Osteoblast (primary cell): Measurements from ENCODE around the gene RAD51B. TPM values are rescaled to one million over a fixed set of nuclear protein-coding genes. Genes with fewer than 3 reads are reported as not detected.

ENCODE experiments used
- DNase-seq: peaks from one replicate; pipeline ENCODE4 v3.0.0; 2011; ENCODE audit warnings: low spot score, mixed read lengths; ENCODE audit not compliant: insufficient read length; ENCODE audit errors: missing footprints
- H2AFZ ChIP-seq: 2 replicates; pipeline ENCODE4 v1.6.0; 2011; ENCODE audit warnings: mild to moderate bottlenecking, low read length
- H3K27ac ChIP-seq: 2 replicates; pipeline ENCODE4 v1.5.1; 2011; ENCODE audit warnings: mild to moderate bottlenecking, low read depth, low read length, moderate library complexity
- H3K27me3 ChIP-seq: 2 replicates; pipeline ENCODE4 v1.6.0; 2012; ENCODE audit warnings: mild to moderate bottlenecking, control low read depth, inconsistent platforms, low read length, moderate library complexity; ENCODE audit not compliant: insufficient read depth
- H3K36me3 ChIP-seq: 2 replicates; pipeline ENCODE4 v1.5.1; 2011; ENCODE audit warnings: mild to moderate bottlenecking, low read length, control low read depth, moderate library complexity; ENCODE audit not compliant: insufficient read depth
- H3K4me1 ChIP-seq: 2 replicates; pipeline ENCODE4 v1.5.1; 2011; ENCODE audit warnings: mild to moderate bottlenecking, low read length, control low read depth, moderate library complexity; ENCODE audit not compliant: insufficient read depth
- H3K4me2 ChIP-seq: 2 replicates; pipeline ENCODE4 v1.6.0; 2011; ENCODE audit warnings: mild to moderate bottlenecking, low read length; ENCODE audit not compliant: insufficient read depth
- H3K4me3 ChIP-seq: fragments of 200-600 bp; sonication (generic); 3 replicates; pipeline ENCODE4 v1.5.1; 2012; ENCODE audit warnings: mild to moderate bottlenecking, low read length, inconsistent platforms; ENCODE audit not compliant: insufficient read depth
- H3K79me2 ChIP-seq: 2 replicates; pipeline ENCODE4 v1.6.0; 2012; ENCODE audit warnings: mild to moderate bottlenecking, low read length, control low read depth, inconsistent platforms; ENCODE audit not compliant: insufficient read depth
- H3K9me3 ChIP-seq: 2 replicates; pipeline ENCODE4 v1.5.1; 2011; ENCODE audit warnings: low read depth, low read length, control low read depth
- H4K20me1 ChIP-seq: 2 replicates; pipeline ENCODE4 v1.6.0; 2012; ENCODE audit warnings: mild to moderate bottlenecking, low read length, control low read depth; ENCODE audit not compliant: insufficient read depth
- total RNA-seq: library from RNA; depleted of rRNA; stranded (reverse); fragments of >200 nt; gene quantifications from 2 replicates; pipeline ENCODE4 v1.2.3, GENCODE V29; 2012
- TF ChIP-seq, protein P1 (sequence below): IDR thresholded peaks from 2 replicates; pipeline ENCODE4 v1.5.1; 2011; ENCODE audit warnings: mild to moderate bottlenecking, low read depth, low read length, moderate library complexity; ENCODE audit errors: extremely low read depth

Gene RAD51B
- total RNA-seq, 1 donor: 13.8 TPM

- no peak overlapping the region for H3K4me3 ChIP-seq
- H3K36me3 ChIP-seq: no peaks in the 10 kb centered on the region
- DNase-seq: no peak
- H3K4me2 ChIP-seq: no peak overlapping the region
- no peak overlapping the region for H3K27ac ChIP-seq
- no peaks in the 10 kb centered on the region for H3K79me2 ChIP-seq
- TF ChIP-seq, protein P1, sequence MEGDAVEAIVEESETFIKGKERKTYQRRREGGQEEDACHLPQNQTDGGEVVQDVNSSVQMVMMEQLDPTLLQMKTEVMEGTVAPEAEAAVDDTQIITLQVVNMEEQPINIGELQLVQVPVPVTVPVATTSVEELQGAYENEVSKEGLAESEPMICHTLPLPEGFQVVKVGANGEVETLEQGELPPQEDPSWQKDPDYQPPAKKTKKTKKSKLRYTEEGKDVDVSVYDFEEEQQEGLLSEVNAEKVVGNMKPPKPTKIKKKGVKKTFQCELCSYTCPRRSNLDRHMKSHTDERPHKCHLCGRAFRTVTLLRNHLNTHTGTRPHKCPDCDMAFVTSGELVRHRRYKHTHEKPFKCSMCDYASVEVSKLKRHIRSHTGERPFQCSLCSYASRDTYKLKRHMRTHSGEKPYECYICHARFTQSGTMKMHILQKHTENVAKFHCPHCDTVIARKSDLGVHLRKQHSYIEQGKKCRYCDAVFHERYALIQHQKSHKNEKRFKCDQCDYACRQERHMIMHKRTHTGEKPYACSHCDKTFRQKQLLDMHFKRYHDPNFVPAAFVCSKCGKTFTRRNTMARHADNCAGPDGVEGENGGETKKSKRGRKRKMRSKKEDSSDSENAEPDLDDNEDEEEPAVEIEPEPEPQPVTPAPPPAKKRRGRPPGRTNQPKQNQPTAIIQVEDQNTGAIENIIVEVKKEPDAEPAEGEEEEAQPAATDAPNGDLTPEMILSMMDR: no peak
- no peaks in the 10 kb centered on the region for H3K27me3 ChIP-seq
- H2AFZ ChIP-seq: no peak overlapping the region
- H3K9me3 ChIP-seq: no peaks in the 10 kb centered on the region
- no peaks in the 10 kb centered on the region for H4K20me1 ChIP-seq
- peaks cover 28% of the 10 kb centered on the region for H3K4me1 ChIP-seq
These were observed 653.5 kb downstream of the RAD51B start for GRCh38 chr14:68473069-68473468.

DNA sequence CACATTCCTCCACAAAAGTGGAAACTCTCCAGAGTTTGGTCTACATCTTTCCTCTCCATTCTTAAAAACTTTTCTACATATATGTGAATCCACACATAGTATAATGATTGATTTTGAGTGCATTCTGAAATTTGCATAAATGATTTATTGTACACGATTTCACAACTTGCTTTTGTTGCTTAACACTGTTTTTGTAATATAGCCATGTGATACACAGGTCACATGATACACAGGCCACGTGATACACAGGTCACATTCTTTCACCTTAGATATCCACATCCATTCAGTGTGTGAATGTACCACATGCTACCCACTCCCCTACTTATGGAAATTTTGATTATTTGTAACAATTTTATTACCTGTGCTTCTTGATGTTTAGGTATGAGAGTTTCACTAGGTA lies 654.2 kb downstream of the RAD51B start:
- H3K36me3 ChIP-seq: no peaks in the 10 kb centered on the region
- H3K9me3 ChIP-seq: no peaks in the 10 kb centered on the region
- H3K27ac ChIP-seq: no peak overlapping the region
- DNase-seq: no peak
- H3K4me2 ChIP-seq: no peak overlapping the region
- TF ChIP-seq, protein P1: no peak
- no peak overlapping the region for H2AFZ ChIP-seq
- H3K27me3 ChIP-seq: no peaks in the 10 kb centered on the region
- peaks cover 22% of the 10 kb centered on the region for H3K4me1 ChIP-seq
- H3K79me2 ChIP-seq: no peaks in the 10 kb centered on the region
- H4K20me1 ChIP-seq: no peaks in the 10 kb centered on the region
- H3K4me3 ChIP-seq: no peak overlapping the region

DNA sequence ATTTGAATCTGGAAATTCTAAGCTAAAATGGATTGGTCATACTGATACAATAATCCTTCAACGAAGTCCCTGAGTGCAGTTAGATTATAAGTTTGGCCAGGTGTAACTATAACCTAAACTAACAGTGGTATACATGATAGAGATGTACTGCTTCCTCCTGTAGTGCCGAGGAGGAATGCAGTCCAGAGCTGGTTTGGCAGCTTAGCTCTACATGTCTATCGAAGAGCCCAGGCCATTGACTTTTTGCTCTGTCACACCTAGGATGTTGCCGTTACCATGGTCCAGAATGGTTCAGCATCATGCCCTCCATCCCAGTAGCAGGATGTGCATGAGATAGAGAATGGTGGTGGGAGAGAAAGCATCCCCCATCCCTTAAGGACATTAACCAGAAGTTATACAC lies 655.2 kb downstream of the RAD51B start:
- no peak overlapping the region for H3K4me2 ChIP-seq
- no peaks in the 10 kb centered on the region for H4K20me1 ChIP-seq
- H3K27me3 ChIP-seq: no peaks in the 10 kb centered on the region
- H3K4me3 ChIP-seq: no peak overlapping the region
- peaks cover 17% of the 10 kb centered on the region for H3K4me1 ChIP-seq
- no peak overlapping the region for H2AFZ ChIP-seq
- no peaks in the 10 kb centered on the region for H3K36me3 ChIP-seq
- no peaks in the 10 kb centered on the region for H3K79me2 ChIP-seq
- H3K9me3 ChIP-seq: no peaks in the 10 kb centered on the region
- TF ChIP-seq, protein P1: no peak
- no peak overlapping the region for H3K27ac ChIP-seq
- DNase-seq: no peak

- no peaks in the 10 kb centered on the region for H3K79me2 ChIP-seq
- no peaks in the 10 kb centered on the region for H4K20me1 ChIP-seq
- DNase-seq: no peak
- H2AFZ ChIP-seq: no peak overlapping the region
- peak overlapping the region; percentile 74 for H3K27ac ChIP-seq
- TF ChIP-seq, protein P1: no peak
- no peaks in the 10 kb centered on the region for H3K36me3 ChIP-seq
- H3K4me2 ChIP-seq: peak overlapping the region; percentile 54
- H3K27me3 ChIP-seq: no peaks in the 10 kb centered on the region
- no peaks in the 10 kb centered on the region for H3K9me3 ChIP-seq
- H3K4me3 ChIP-seq: no peak overlapping the region
- peaks cover 15% of the 10 kb centered on the region for H3K4me1 ChIP-seq
These were observed 656.2 kb downstream of the RAD51B start for GRCh38 chr14:68475802-68476201.
